ACC112 (cell line): ENCODE results near the gene EN2.

Experiments
- H2AFZ ChIP-seq: fragments of 200-600 bp; sonication (generic); one replicate; pipeline ENCODE4 v1.6.0; 2017; ENCODE audit warnings: antibody characterized with exemption, low read length; ENCODE audit not compliant: unreplicated experiment
- H3K27ac ChIP-seq: fragments of 200-600 bp; sonication (generic); 2 replicates; pipeline ENCODE4 v1.5.1; 2014; ENCODE audit warnings: low read depth, mild to moderate bottlenecking, antibody characterized with exemption, low read length, moderate library complexity
- H3K27me3 ChIP-seq: fragments of 200-600 bp; sonication (generic); 2 replicates; pipeline ENCODE4 v1.6.1; 2014; ENCODE audit warnings: mild to moderate bottlenecking, antibody characterized with exemption, low read length, moderate library complexity, mixed read lengths; ENCODE audit not compliant: insufficient read depth
- H3K36me3 ChIP-seq: fragments of 200-600 bp; sonication (generic); 2 replicates; pipeline ENCODE4 v1.6.1; 2016; ENCODE audit warnings: mild to moderate bottlenecking, antibody characterized with exemption, low read length, moderate library complexity, mixed read lengths; ENCODE audit not compliant: insufficient read depth
- H3K4me1 ChIP-seq: fragments of 200-600 bp; sonication (generic); one replicate; pipeline ENCODE4 v1.6.1; 2016; ENCODE audit warnings: low read length, mixed read lengths; ENCODE audit not compliant: insufficient read depth, unreplicated experiment, control insufficient read depth
- H3K4me3 ChIP-seq: fragments of 200-600 bp; sonication (generic); 2 replicates; pipeline ENCODE4 v1.5.1; 2014; ENCODE audit warnings: mild to moderate bottlenecking, low read depth, low read length
- H3K79me2 ChIP-seq: fragments of 200-600 bp; sonication (generic); one replicate; pipeline ENCODE4 v1.6.0; 2016; ENCODE audit warnings: low read length; ENCODE audit not compliant: control insufficient read depth, unreplicated experiment, insufficient read depth

The EN2 gene

DNA sequence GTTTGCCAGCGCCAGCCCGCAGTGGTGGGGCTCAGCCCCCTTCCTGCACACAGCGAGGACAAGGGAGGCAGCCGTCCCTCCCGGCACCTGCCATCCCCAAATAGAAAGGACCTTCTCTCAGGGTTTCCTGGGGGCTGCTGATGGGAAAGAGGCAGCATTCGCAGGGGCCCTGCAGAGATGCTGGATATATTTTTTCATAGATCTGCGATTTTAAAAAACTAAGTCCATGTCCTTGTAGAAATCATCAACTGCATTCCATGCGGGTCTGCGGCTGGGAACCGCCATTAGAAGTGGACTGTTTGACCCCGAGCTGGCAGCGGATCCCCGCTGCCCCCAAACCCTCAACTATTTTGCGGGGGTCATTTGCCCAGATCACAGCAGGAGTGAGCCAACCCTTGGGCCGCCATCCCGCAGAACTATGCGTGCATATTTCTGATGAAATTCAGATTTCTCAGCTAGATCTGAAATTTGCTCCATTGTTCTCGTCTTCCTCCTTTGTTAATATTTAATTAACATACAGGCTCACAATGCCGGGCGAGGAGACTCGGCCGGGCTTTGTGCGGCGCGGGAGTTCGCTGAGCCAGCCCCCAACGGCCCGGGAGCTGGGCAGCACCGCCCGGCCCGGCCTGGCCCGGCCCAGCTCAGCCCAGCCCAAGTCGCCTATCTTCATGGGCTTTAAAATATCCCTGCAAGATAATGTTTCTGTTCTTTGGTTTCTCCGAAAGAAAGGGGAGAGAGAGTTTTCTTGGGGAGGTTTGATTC is 2.0 kb downstream of the EN2 start:
- Histone ChIP-seq H3K79me2 (no peaks in the 10 kb centered on the region), H3K4me1 (no peaks in the 10 kb centered on the region), H3K4me3 (no peak overlapping the region), H2AFZ (no peak overlapping the region), H3K27ac (no peak overlapping the region), H3K36me3 (no peaks in the 10 kb centered on the region), H3K27me3 (peaks cover 96% of the 10 kb centered on the region)

DNA sequence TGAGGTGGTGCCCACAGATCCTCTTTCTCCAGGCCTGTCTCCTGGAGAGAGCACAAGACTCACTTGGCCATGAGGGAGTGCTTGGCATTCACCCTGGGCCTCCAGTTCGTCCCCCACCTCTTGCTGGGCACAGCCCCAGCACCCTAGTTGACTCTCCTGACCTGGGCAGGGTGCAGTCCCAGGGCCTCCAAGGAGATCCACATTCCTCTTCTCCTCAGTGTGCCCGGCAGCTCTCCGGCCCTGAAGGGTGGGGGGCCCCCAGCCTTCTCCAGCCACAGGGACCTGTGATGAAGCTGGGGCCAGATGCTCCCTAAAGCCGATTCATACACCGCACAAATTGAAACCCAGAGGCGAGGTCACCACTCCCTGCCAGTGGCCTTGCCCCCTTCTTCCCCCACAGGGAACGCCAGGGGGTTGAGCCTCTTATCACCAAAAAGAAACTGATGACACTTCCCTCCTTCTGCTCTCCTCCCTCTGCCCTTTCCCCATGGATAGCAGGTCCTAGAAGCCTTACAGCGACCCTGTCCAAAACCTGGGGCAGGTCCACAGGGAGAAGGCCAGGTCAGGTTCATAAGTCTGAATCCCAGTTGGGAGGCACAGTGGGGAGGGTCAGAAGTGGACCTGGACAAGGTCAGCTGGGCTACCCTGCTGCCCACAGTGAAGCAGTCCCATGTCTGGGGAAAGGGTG is 3.1 kb downstream of the EN2 start:
- Histone ChIP-seq H3K27me3 (peaks cover 96% of the 10 kb centered on the region), H3K36me3 (no peaks in the 10 kb centered on the region), H3K4me3 (no peak overlapping the region)

DNA sequence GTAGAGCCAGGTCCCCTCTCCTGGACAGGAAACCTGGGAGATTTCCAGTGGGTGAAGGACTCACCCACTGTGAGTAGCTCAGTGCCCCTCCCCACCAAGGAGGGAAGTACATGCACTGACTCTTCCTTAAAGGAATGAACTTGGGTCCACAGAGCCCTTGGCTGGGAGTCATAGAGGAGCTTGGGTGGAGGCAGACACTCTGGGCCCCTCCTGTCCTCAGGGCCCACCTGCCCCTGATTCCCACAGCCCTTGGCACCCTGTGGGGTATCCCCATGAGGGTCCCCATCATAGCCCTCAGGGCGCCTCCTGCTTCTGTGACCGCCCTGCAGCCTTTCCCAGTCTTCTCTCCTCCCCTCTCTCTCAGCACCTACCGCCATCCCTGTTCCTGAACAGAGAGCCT is 3.7 kb downstream of the EN2 start:
- H3K27me3 ChIP-seq, result peaks cover 96% of the 10 kb centered on the region
- no peak overlapping the region for H3K4me3 ChIP-seq
- H3K79me2 ChIP-seq, result no peaks in the 10 kb centered on the region

More for the DNA sequence above, 3.1 kb downstream of the EN2 start:
- no peaks in the 10 kb centered on the region for H3K79me2 ChIP-seq
- H3K4me1 ChIP-seq, result no peaks in the 10 kb centered on the region
- no peak overlapping the region for H2AFZ ChIP-seq
- H3K27ac ChIP-seq, result no peak overlapping the region

GRCh38 chr7:155462163-155462735 is 4.3 kb downstream of the EN2 start:
- Histone ChIP-seq H3K27me3 (peaks cover 96% of the 10 kb centered on the region), H3K4me1 (no peaks in the 10 kb centered on the region), H3K36me3 (no peaks in the 10 kb centered on the region), H3K79me2 (no peaks in the 10 kb centered on the region), H2AFZ (no peak overlapping the region), H3K4me3 (no peak overlapping the region), H3K27ac (no peak overlapping the region)

More for the DNA sequence above, 3.7 kb downstream of the EN2 start:
- Histone ChIP-seq H2AFZ (no peak overlapping the region), H3K4me1 (no peaks in the 10 kb centered on the region), H3K36me3 (no peaks in the 10 kb centered on the region), H3K27ac (no peak overlapping the region)

GRCh38 chr7:155463114-155463811 is 5.3 kb downstream of the EN2 start:
- no peaks in the 10 kb centered on the region for H3K79me2 ChIP-seq
- H2AFZ ChIP-seq, result no peak overlapping the region
- peaks cover 100% of the 10 kb centered on the region for H3K27me3 ChIP-seq
- H3K36me3 ChIP-seq, result no peaks in the 10 kb centered on the region
- no peak overlapping the region for H3K27ac ChIP-seq
- no peak overlapping the region for H3K4me3 ChIP-seq
- H3K4me1 ChIP-seq, result no peaks in the 10 kb centered on the region

DNA sequence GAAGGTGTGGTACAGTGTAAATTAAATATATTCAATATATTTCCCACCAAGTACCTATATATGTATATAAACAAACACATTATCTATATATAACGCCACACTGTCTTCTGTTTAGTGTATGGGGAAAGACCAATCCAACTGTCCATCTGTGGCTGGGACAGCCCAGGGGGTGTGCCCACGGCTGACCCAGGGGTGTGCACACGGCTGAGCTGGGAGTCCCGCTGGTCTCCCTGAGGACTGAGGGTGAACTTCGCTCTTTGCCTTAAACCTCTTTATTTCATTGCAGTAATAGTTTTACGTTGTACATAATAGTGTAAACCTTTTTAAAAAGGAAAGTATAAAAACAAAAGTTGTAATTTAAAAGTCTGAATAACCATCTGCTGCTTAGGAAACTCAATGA is 6.3 kb downstream of the EN2 start:
- peaks cover 100% of the 10 kb centered on the region for H3K27me3 ChIP-seq
- no peaks in the 10 kb centered on the region for H3K36me3 ChIP-seq
- H3K79me2 ChIP-seq, result no peaks in the 10 kb centered on the region
- no peak overlapping the region for H3K27ac ChIP-seq
- H3K4me3 ChIP-seq, result no peak overlapping the region
- no peak overlapping the region for H2AFZ ChIP-seq
- H3K4me1 ChIP-seq, result no peaks in the 10 kb centered on the region

- Histone ChIP-seq H3K27me3 (peaks cover 100% of the 10 kb centered on the region), H3K36me3 (no peaks in the 10 kb centered on the region), H3K27ac (no peak overlapping the region), H3K4me1 (no peaks in the 10 kb centered on the region), H2AFZ (no peak overlapping the region), H3K79me2 (no peaks in the 10 kb centered on the region), H3K4me3 (no peak overlapping the region)
These were observed 7.2 kb downstream of the EN2 start for GRCh38 chr7:155464948-155465739.

- Histone ChIP-seq H3K27ac (no peak overlapping the region), H2AFZ (no peak overlapping the region), H3K4me1 (no peaks in the 10 kb centered on the region), H3K79me2 (no peaks in the 10 kb centered on the region), H3K27me3 (peaks cover 100% of the 10 kb centered on the region), H3K4me3 (no peak overlapping the region), H3K36me3 (no peaks in the 10 kb centered on the region)
These were observed 7.8 kb downstream of the EN2 start for GRCh38 chr7:155465761-155466141.

DNA sequence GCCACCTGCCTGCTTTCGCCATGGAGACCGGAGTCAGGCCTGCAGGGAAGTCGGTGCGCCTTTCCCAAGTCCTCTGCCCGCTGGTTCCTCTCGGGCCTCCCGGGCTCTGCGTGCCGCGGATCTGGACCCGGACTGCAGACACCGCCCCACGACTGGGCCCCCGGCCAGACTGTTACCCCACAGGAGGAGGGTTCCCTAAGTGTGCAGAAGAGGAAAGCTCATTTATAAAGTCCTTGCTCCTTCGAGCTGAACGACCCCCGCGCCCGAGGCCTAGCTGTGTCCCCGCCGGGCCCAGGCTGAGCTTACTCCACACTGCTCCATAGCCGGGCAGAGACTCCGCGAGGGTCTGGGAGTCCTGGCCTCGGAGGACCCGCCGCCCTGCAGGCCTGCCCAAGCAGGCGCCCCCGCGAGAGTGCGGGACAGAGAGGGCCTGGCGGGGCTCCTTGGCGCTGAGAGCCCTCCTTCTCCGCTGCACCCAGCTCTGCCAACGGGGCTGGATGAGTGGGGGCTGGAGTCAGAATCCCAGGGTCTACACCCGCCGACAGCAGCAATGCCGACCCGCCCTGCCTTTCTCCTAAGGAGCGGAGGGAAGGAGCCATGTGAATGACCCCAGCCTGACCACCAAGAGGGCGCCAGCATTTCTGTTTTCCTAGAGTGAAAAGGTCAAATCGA is 8.3 kb downstream of the EN2 start:
- Histone ChIP-seq H3K4me1 (no peaks in the 10 kb centered on the region), H3K36me3 (no peaks in the 10 kb centered on the region), H2AFZ (no peak overlapping the region), H3K79me2 (no peaks in the 10 kb centered on the region), H3K27me3 (peaks cover 100% of the 10 kb centered on the region), H3K27ac (no peak overlapping the region), H3K4me3 (no peak overlapping the region)
